ENCODE results near the gene MYBPC3. TPM values are rescaled to one million over a fixed set of nuclear protein-coding genes. Genes with fewer than 3 reads are reported as not detected.

MYBPC3 gene
- polyA plus RNA-seq, 2 of the 4 experiments (the other 2 are of a cell fraction): 0.05 to 0.06 TPM

DNA sequence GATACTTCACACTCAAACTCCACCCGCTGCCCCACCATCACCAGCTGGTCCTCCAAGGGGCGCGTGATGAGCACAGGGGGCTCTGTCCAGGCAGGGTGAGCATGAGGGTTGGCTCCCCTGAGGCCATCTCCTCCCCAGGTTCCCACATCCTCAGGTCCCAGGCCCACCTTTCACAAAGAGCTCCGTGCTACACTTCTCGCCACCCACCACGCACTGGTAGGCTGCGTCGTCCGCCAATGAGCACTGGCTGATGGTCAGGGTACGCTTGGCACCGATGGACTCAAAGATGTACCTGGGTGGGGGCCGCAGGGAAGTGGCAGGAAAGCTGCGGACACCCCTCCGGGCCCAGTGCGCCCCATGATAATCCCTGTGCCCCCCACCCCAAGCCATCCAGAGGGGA, 9.6 kb downstream of the MYBPC3 start (continued):
- TF ChIP-seq, protein P1, sequence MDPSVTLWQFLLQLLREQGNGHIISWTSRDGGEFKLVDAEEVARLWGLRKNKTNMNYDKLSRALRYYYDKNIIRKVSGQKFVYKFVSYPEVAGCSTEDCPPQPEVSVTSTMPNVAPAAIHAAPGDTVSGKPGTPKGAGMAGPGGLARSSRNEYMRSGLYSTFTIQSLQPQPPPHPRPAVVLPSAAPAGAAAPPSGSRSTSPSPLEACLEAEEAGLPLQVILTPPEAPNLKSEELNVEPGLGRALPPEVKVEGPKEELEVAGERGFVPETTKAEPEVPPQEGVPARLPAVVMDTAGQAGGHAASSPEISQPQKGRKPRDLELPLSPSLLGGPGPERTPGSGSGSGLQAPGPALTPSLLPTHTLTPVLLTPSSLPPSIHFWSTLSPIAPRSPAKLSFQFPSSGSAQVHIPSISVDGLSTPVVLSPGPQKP (IDR thresholded peaks at IDR 0.05; ENCODE audit: low read depth, low read length): no peak
- TF ChIP-seq, protein P2, sequence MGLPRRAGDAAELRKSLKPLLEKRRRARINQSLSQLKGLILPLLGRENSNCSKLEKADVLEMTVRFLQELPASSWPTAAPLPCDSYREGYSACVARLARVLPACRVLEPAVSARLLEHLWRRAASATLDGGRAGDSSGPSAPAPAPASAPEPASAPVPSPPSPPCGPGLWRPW (IDR thresholded peaks at IDR 0.05): no peak
- no peak for TF ChIP-seq CHD2 (IDR thresholded peaks at IDR 0.05; ENCODE audit: low read length, partially characterized antibody)
- TF ChIP-seq RCOR1 (IDR thresholded peaks at IDR 0.05; ENCODE audit: low read depth, low read length): no peak
- TF ChIP-seq, protein P3, sequence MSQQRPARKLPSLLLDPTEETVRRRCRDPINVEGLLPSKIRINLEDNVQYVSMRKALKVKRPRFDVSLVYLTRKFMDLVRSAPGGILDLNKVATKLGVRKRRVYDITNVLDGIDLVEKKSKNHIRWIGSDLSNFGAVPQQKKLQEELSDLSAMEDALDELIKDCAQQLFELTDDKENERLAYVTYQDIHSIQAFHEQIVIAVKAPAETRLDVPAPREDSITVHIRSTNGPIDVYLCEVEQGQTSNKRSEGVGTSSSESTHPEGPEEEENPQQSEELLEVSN (IDR thresholded peaks at IDR 0.05; ENCODE audit: borderline replicate concordance, low read depth): no peak
- no peak for TF ChIP-seq HOXB13 (CRISPR knock-in tag; IDR thresholded peaks at IDR 0.05; ENCODE audit: low read depth)

DNA sequence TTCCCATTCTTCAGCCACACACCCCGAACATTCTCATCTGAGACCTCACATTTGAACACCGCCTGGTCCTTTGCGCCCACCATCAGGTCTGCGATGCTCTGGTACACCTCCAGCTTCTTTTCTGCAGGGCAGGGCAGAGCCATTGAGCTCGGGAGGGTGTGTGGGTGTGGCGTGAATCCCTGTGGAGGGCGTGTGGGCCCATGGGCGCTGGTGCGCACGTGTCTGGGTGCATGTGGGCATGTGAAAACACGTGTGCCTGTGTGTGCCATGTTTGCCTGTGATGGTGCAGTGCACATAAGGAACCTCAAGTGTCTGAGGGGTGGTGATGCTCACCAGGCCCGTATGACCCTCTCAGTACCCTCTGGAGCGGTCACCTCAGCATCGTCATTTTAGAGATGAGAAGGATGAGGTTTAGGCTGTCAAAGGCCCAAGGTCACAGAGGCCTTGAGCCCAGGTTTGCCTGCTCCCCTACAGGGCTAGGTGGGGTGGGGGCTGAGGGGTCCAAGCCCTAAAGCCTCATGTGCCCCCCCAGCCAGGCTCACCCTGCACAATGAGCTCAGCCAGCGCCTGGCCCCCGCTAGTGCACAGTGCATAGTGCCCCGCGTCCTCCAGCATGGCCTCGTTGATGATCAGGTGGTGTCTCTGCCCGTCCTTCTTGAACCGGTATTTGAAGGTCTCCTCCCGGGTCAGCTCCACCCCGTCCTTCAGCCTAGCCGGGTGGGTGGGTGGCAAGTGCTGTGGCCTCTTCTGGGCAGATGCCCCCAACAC, 10.3 kb downstream of the MYBPC3 start:
- no peak overlapping the region for H3K27ac ChIP-seq
- no peak for FAIRE-seq
- POLR2A ChIA-PET: no interaction called here
- TF ChIP-seq HDAC2 (IDR thresholded peaks at IDR 0.05): no peak
- TF ChIP-seq FOSL2 (IDR thresholded peaks at IDR 0.05): no peak
- no peak for TF ChIP-seq FOSL2 (CRISPR knock-in tag; IDR thresholded peaks at IDR 0.05)
- TF ChIP-seq MYC (IDR thresholded peaks at IDR 0.05; ENCODE audit: borderline replicate concordance, low read length): no peak
- no peak for TF ChIP-seq MAFK (IDR thresholded peaks at IDR 0.05; ENCODE audit: partially characterized antibody)
- TF ChIP-seq PHF8 (IDR thresholded peaks at IDR 0.05; ENCODE audit: borderline replicate concordance, low read depth): no peak
- no peak for TF ChIP-seq JUNB (IDR thresholded peaks at IDR 0.05)
- TF ChIP-seq POLR2AphosphoS2 (conservative IDR thresholded peaks at IDR 0.05; ENCODE audit: low read length): no peak
- no peak for TF ChIP-seq CHD2 (IDR thresholded peaks at IDR 0.05; ENCODE audit: low read length, partially characterized antibody)
- ATAC-seq: no peak
- no peaks in the 10 kb centered on the region for H3K9me3 ChIP-seq
- DNase-seq (ENCODE audit: low read depth in 1 of 2, low spot score in 1 of 2): no peak
- no peak overlapping the region for H3K4me3 ChIP-seq
- H3K4me1 ChIP-seq: peaks cover 7% of the 10 kb centered on the region; the same call in 2 of the 3 replicates
- 79% methylated on average over 23 of the region's 24 CpGs for WGBS (ENCODE audit: missing lambda C conversion rate)
- CTCF ChIA-PET: interaction anchor here (1.2 to 6.9 kb wide), 3 partner anchors 13 to 164 kb away, joined by 3 to 40 read pairs (median 4); no protein-coding TSS in a partner anchor
- H3K4me2 ChIP-seq: no peak overlapping the region

DNA sequence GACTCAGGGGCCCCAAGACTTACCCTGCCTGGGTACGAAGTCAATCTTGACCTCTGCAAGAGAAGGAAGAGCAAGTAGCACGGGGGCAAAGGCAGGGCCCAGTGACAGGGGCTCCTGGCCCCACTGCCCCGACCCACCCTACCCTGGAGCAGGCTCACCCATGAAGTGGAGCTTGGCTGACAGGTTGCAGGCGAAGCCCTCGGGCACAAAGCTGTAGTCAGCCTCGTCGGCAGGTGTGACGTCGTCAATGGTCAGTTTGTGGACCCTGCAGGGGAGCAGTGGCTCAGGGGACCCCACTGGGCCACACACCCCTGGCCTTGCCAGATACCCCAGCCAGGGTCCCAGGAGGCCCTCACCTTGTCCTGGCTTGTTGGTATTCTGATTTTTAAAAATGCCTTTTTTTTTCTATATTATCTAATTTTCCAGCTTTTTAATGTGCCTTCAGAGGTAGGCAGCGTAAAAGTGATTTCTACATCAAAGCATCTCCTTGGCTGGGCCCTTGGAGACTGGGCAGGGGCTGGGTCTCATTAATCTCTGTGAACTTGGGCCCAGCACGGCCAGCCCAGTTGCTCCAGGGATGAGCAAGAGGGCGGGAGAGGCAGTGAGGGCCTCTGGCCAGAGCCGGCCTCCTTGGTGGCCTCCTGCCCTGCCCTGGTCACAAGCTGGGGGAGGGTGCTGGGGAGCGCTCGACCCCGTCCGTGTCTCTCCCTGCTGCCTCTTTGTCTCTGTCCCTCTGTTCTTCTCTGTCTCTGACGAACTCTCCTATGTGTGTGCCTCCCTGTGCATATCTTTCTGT, 11.3 kb downstream of the MYBPC3 start:
- POLR2A ChIA-PET: no interaction called here
- Histone ChIP-seq H3K4me2 (no peak overlapping the region), H3K9me3 (no peaks in the 10 kb centered on the region), H3K4me3 (no peak overlapping the region), H3K4me1 (peaks cover 10% of the 10 kb centered on the region; the same call in 2 of the 3 replicates), H3K27ac (no peak overlapping the region)
- WGBS (ENCODE audit: missing lambda C conversion rate): 58% methylated on average over 15 of the region's 18 CpGs
- CTCF ChIA-PET: interaction anchor here (0.6 to 6.9 kb wide), 3 partner anchors 8 to 33 kb away, joined by 3 to 40 read pairs (median 4); no protein-coding TSS in a partner anchor
- no peak for DNase-seq (ENCODE audit: low read depth in 1 of 2, low spot score in 1 of 2)
- ATAC-seq: peak; percentile 32 to 33; a peak in 4 of 6 replicates
- TF ChIP-seq JUNB (IDR thresholded peaks at IDR 0.05): no peak
- no peak for TF ChIP-seq NFE2L2 (conservative IDR thresholded peaks at IDR 0.05; ENCODE audit: low read length)
- no peak for TF ChIP-seq CHD4 (IDR thresholded peaks at IDR 0.05; ENCODE audit: borderline replicate concordance)
- no peak for TF ChIP-seq NR3C1 (IDR thresholded peaks at IDR 0.05)
- no peak for TF ChIP-seq CEBPB (IDR thresholded peaks at IDR 0.05)
- FAIRE-seq: no peak
